HepG2 (cell line): ENCODE measurements around the gene C2CD3. TPM values are rescaled to one million over a fixed set of nuclear protein-coding genes. Genes with fewer than 3 reads are reported as not detected.

Experiments used
- KDM6A ChIP-seq: IDR thresholded peaks from 2 replicates; pipeline ENCODE4 v1.6.1; 2016; ENCODE audit warnings: low read depth
- NR2F1 ChIP-seq, 2 experiments: fragments of 450-650 bp in 1 of 2; formaldehyde crosslinking in 1 of 2; IDR thresholded peaks; 2 replicates each; pipeline versions ENCODE4 v1.5.0 to v1.6.1; 2016 to 2020; ENCODE audit warnings: mild to moderate bottlenecking in 1 of 2, missing compliant biosample characterization in 1 of 2, missing genetic modification reagents in 1 of 2, moderate library complexity in 1 of 2
- NR2F2 ChIP-seq: IDR thresholded peaks from 2 replicates; pipeline ENCODE4 v1.6.1; 2012; ENCODE audit warnings: low read depth, inconsistent platforms, borderline replicate concordance
- NR2F6 ChIP-seq, 2 experiments: IDR thresholded peaks; 2 replicates each; pipeline ENCODE4 v1.6.1; 2016; ENCODE audit warnings: antibody characterized with exemption in 1 of 2, mild to moderate bottlenecking in 1 of 2
- PHB2 ChIP-seq: fragments of 450-650 bp; IDR thresholded peaks from 2 replicates; pipeline ENCODE4 v1.6.1; 2018; ENCODE audit not compliant: partially characterized antibody
- RXRB ChIP-seq: IDR thresholded peaks from 2 replicates; pipeline ENCODE4 v1.6.1; 2016; ENCODE audit warnings: borderline replicate concordance, missing genetic modification reagents, missing compliant biosample characterization
- ZNF256 ChIP-seq: sonication (generic); formaldehyde crosslinking; conservative IDR thresholded peaks from 2 replicates; pipeline ENCODE4 v1.4.0; 2020; ENCODE audit warnings: missing genetic modification reagents
- ZNF431 ChIP-seq: sonication (generic); formaldehyde crosslinking; IDR thresholded peaks from 2 replicates; pipeline ENCODE4 v1.9.0; 2022; ENCODE audit warnings: missing genetic modification reagents, low read depth, mild to moderate bottlenecking, borderline replicate concordance
- ZNF546 ChIP-seq: sonication (generic); formaldehyde crosslinking; conservative IDR thresholded peaks from 2 replicates; pipeline ENCODE4 v1.8.1; 2023; ENCODE audit warnings: mild to moderate bottlenecking, missing genetic modification reagents
- ZNF607 ChIP-seq: sonication (generic); formaldehyde crosslinking; IDR thresholded peaks from 2 replicates; pipeline ENCODE4 v1.5.1; 2020; ENCODE audit warnings: missing genetic modification reagents, mild to moderate bottlenecking, borderline replicate concordance
- ZNF83 ChIP-seq: sonication (generic); formaldehyde crosslinking; IDR thresholded peaks from 2 replicates; pipeline ENCODE4 v1.4.0; 2020; ENCODE audit warnings: missing genetic modification reagents, mild to moderate bottlenecking, borderline replicate concordance
- polyA plus RNA-seq, 8 experiments: library from polyadenylated mRNA; depleted of rRNA in 3 of 8; stranded (reverse) in 7 of 8; unstranded in 1 of 8; fragments of >200 nt; fragmentation: Illumina TruSeq in 4 of 8; extraction: Trizol in 4 of 8; gene quantifications; 2 replicates each; pipeline versions ENCODE4 v1.2.1 to v1.2.3, GENCODE V29; 2011 to 2016; ENCODE audit warnings: low read depth in 4 of 8, missing spikeins in 1 of 8, mixed read lengths in 1 of 8; ENCODE audit not compliant: insufficient read depth in 1 of 8
- total RNA-seq, 5 experiments: library from RNA; depleted of rRNA; stranded (reverse); fragments of >200 nt; fragmentation: Illumina TruSeq; extraction: Trizol; gene quantifications; 2 replicates each; pipeline ENCODE4 v1.2.3, GENCODE V29; 2016; ENCODE audit warnings: low read depth in 1 of 5
- TF ChIP-seq, protein P1 (sequence below): sonication (generic); formaldehyde crosslinking; IDR thresholded peaks from 2 replicates; pipeline ENCODE4 v1.5.1; 2020; ENCODE audit warnings: mild to moderate bottlenecking, missing genetic modification reagents, moderate library complexity

C2CD3 gene
- total and polyA plus RNA-seq, 2 of the 13 experiments (the other 11 are each of a cell fraction or from before 2014, with no cell fraction given) = 5.5 to 6.4 TPM

DNA sequence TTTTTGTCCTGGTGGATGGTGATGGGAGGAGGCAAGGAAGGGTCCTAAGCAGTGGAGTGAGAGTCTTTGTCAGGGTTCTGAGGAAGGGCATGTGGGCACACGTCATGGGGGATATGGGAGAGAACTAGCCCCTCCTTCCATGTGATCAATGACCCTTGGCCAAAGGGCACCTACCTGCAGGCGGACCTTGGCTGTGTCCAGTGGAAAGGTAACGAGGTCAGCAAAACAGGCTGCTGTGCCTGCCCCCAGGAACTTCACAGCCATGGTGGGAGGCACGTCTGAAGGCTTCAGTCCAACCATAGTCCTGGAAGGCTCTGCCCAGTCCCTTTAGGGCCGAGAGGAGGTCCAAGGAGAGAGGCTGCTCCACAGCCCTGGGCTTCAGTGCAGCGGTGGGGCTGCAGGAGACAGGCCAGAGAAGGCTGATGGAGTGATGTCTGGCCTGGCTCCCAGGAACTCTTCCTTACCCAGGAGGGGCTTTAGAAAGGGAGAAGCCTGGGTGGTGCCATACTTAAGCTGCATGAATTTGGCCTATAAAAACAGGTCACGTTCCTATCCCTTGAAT is 164.0 kb downstream of the C2CD3 start (continued):
- no peak for TF ChIP-seq ZNF607 (CRISPR knock-in tag)
- no peak for TF ChIP-seq NR2F6 (IDR thresholded peaks at IDR 0.05)
- TF ChIP-seq NR2F6 (CRISPR knock-in tag; IDR thresholded peaks at IDR 0.05) = 0 out of 2 replicates have a peak, but pooled peaks have one; percentile 14
- no peak for TF ChIP-seq KDM6A (CRISPR knock-in tag)
- TF ChIP-seq RXRB (CRISPR knock-in tag) = 0 out of 2 replicates have a peak, but pooled peaks have one; percentile 14
- TF ChIP-seq NR2F1 (CRISPR knock-in tag; IDR thresholded peaks at IDR 0.05) = no peak
- no peak for TF ChIP-seq PHB2
- TF ChIP-seq ZNF256 (CRISPR knock-in tag) = no peak
- no peak for TF ChIP-seq ZNF431
- no peak for TF ChIP-seq ZNF546 (CRISPR knock-in tag)
- no peak for TF ChIP-seq ZNF83 (CRISPR knock-in tag)
- TF ChIP-seq NR2F2 = peak; percentile 44; the same call in 1 of the 2 replicates
- TF ChIP-seq, protein P1, sequence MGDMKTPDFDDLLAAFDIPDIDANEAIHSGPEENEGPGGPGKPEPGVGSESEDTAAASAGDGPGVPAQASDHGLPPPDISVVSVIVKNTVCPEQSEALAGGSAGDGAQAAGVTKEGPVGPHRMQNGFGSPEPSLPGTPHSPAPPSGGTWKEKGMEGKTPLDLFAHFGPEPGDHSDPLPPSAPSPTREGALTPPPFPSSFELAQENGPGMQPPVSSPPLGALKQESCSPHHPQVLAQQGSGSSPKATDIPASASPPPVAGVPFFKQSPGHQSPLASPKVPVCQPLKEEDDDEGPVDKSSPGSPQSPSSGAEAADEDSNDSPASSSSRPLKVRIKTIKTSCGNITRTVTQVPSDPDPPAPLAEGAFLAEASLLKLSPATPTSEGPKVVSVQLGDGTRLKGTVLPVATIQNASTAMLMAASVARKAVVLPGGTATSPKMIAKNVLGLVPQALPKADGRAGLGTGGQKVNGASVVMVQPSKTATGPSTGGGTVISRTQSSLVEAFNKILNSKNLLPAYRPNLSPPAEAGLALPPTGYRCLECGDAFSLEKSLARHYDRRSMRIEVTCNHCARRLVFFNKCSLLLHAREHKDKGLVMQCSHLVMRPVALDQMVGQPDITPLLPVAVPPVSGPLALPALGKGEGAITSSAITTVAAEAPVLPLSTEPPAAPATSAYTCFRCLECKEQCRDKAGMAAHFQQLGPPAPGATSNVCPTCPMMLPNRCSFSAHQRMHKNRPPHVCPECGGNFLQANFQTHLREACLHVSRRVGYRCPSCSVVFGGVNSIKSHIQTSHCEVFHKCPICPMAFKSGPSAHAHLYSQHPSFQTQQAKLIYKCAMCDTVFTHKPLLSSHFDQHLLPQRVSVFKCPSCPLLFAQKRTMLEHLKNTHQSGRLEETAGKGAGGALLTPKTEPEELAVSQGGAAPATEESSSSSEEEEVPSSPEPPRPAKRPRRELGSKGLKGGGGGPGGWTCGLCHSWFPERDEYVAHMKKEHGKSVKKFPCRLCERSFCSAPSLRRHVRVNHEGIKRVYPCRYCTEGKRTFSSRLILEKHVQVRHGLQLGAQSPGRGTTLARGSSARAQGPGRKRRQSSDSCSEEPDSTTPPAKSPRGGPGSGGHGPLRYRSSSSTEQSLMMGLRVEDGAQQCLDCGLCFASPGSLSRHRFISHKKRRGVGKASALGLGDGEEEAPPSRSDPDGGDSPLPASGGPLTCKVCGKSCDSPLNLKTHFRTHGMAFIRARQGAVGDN = peak; percentile 33; the same call in 1 of the 2 replicates
- TF ChIP-seq, all 625 proteins: peak for 15
